ENCODE data around the gene HES5. TPM values are rescaled to one million over a fixed set of nuclear protein-coding genes. Genes with fewer than 3 reads are reported as not detected.
"Not testable (repeated sequence)": the region's sequence is repeated elsewhere in the genome, so short reads cannot be mapped to it uniquely, and the experiment has no call there.

The HES5 gene
- polyA plus RNA-seq, 1 of the 3 experiments (the other 2 are of a cell fraction), result 0.03 TPM

DNA sequence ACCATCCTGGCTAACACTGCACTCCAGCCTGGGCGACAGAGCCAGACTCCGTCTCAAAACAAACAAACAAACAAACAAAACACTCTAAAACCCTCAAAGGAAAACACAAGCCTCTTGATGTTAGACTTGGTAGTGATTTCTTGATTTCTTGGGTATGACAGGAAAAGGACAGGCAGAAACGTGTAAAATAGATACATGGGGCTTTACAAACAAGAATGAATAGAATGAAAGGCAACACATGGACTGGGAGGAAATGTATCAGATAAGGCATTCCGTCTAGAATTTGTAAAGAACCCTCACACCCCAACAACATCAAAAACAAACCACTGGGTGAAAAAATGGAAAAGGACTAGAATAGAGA, 48.7 kb upstream of the HES5 start:
- peaks cover 0 to 3% of the 10 kb centered on the region in 2 experiments; a peak in 1 of 4 replicates for H3K4me1 ChIP-seq (ENCODE audit: control insufficient read depth in 1 of 2, insufficient read depth in 2 of 2, low read depth in 1 of 2, low read length in 1 of 2)
- no peaks in the 10 kb centered on the region for H4K20me1 ChIP-seq (ENCODE audit: insufficient read depth)
- no peak for DNase-seq
- no peaks in the 10 kb centered on the region for H3K79me2 ChIP-seq (ENCODE audit: insufficient read depth)
- WGBS (ENCODE audit: low lambda C conversion rate), result 70% methylated on average over 4 of the region's 4 CpGs
- H3K27me3 ChIP-seq (ENCODE audit: insufficient read depth), result no peaks in the 10 kb centered on the region
- H3K4me3 ChIP-seq (ENCODE audit: low read depth in 2 of 2, low read length in 1 of 2), result no peak overlapping the region
- CTCF ChIA-PET, result no interaction called here
- TF ChIP-seq POLR2AphosphoS5 (IDR thresholded peaks at IDR 0.05; ENCODE audit: low read depth, low read length) (no peak), TEAD4 (IDR thresholded peaks at IDR 0.05; ENCODE audit: borderline replicate concordance, insufficient read depth) (no peak), TAF1 (IDR thresholded peaks at IDR 0.05; ENCODE audit: borderline replicate concordance, low read depth, low read length) (no peak), RFX5 (IDR thresholded peaks at IDR 0.05; ENCODE audit: low read length) (no peak), RAD21 (IDR thresholded peaks at IDR 0.05; ENCODE audit: low read length) (no peak), EZH2phosphoT487 (IDR thresholded peaks at IDR 0.05; ENCODE audit: borderline replicate concordance, low read depth) (no peak), TCF12 (IDR thresholded peaks at IDR 0.05) (no peak), MXI1 (IDR thresholded peaks at IDR 0.05; ENCODE audit: low read depth, low read length) (no peak), CHD2 (IDR thresholded peaks at IDR 0.05; ENCODE audit: low read length, partially characterized antibody) (no peak), SIN3A (IDR thresholded peaks at IDR 0.05; ENCODE audit: borderline replicate concordance, low read depth, low read length) (no peak)
- TF ChIP-seq, protein P1, sequence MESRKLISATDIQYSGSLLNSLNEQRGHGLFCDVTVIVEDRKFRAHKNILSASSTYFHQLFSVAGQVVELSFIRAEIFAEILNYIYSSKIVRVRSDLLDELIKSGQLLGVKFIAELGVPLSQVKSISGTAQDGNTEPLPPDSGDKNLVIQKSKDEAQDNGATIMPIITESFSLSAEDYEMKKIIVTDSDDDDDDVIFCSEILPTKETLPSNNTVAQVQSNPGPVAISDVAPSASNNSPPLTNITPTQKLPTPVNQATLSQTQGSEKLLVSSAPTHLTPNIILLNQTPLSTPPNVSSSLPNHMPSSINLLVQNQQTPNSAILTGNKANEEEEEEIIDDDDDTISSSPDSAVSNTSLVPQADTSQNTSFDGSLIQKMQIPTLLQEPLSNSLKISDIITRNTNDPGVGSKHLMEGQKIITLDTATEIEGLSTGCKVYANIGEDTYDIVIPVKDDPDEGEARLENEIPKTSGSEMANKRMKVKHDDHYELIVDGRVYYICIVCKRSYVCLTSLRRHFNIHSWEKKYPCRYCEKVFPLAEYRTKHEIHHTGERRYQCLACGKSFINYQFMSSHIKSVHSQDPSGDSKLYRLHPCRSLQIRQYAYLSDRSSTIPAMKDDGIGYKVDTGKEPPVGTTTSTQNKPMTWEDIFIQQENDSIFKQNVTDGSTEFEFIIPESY (IDR thresholded peaks at IDR 0.05; ENCODE audit: borderline replicate concordance, low read depth), result no peak
- TF ChIP-seq, protein P2, sequence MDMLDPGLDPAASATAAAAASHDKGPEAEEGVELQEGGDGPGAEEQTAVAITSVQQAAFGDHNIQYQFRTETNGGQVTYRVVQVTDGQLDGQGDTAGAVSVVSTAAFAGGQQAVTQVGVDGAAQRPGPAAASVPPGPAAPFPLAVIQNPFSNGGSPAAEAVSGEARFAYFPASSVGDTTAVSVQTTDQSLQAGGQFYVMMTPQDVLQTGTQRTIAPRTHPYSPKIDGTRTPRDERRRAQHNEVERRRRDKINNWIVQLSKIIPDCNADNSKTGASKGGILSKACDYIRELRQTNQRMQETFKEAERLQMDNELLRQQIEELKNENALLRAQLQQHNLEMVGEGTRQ (IDR thresholded peaks at IDR 0.05; ENCODE audit: borderline replicate concordance, low read depth, low read length), result no peak
- TF ChIP-seq, protein P3, sequence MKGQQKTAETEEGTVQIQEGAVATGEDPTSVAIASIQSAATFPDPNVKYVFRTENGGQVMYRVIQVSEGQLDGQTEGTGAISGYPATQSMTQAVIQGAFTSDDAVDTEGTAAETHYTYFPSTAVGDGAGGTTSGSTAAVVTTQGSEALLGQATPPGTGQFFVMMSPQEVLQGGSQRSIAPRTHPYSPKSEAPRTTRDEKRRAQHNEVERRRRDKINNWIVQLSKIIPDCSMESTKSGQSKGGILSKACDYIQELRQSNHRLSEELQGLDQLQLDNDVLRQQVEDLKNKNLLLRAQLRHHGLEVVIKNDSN (IDR thresholded peaks at IDR 0.05; ENCODE audit: borderline replicate concordance, low read depth), result no peak
- no peak overlapping the region for H3K9ac ChIP-seq
- H3F3A ChIP-seq (replicated peaks; ENCODE audit: insufficient read depth), result no peaks in the 10 kb centered on the region
- no peak overlapping the region for H3K27ac ChIP-seq (ENCODE audit: low read depth in 2 of 2, low read length in 1 of 2)
- no peak overlapping the region for H3K4me2 ChIP-seq
- no peaks in the 10 kb centered on the region for H3K9me3 ChIP-seq
- H3K36me3 ChIP-seq (replicated peaks in 1 of 2; ENCODE audit: control insufficient read depth in 1 of 2, insufficient read depth in 2 of 2, low read length in 1 of 2), result no peaks in the 10 kb centered on the region
- POLR2A ChIA-PET, result no interaction called here
- no peaks in the 10 kb centered on the region for H3K9me2 ChIP-seq
- H2AFZ ChIP-seq (ENCODE audit: low read depth), result no peak overlapping the region

DNA sequence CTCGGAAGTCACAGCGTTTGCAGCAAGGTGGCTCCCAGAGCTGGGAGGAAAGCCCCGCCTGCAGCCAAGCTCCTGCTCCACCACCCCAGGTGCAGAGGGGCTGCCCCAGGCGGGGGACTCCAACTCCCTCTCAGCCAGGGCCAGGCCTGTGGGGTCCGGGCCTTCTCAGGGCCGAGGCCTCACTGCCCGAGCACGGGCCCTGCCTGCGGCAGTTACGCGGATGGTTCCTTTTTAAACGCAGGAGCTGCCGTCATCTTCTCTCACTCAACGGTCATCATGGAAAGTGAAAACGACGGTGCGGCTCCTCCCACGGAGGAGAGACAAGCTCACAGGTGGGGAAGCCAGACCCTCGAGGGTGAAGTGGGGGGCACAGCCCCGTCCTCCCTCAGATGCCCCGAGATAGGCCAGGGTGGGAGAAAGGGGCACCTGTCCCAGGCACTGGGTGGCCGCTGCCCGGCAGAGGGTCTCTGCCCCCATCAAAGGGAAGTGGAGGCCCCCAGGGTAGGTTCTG, 47.6 kb upstream of the HES5 start:
- not testable (repeated sequence) for H3K79me2 ChIP-seq (ENCODE audit: insufficient read depth)

More for the DNA sequence above, 47.6 kb upstream of the HES5 start:
- H3K4me2 ChIP-seq; H3K9me3 ChIP-seq; H3K27ac ChIP-seq (ENCODE audit: low read depth in 2 of 2, low read length in 1 of 2); H3K4me3 ChIP-seq (ENCODE audit: low read depth in 2 of 2, low read length in 1 of 2); H2AFZ ChIP-seq (ENCODE audit: low read depth); H3K27me3 ChIP-seq (ENCODE audit: insufficient read depth); DNase-seq; H3K9ac ChIP-seq; H4K20me1 ChIP-seq (ENCODE audit: insufficient read depth); H3F3A ChIP-seq (replicated peaks; ENCODE audit: insufficient read depth); H3K36me3 ChIP-seq (replicated peaks in 1 of 2; ENCODE audit: control insufficient read depth in 1 of 2, insufficient read depth in 2 of 2, low read length in 1 of 2); CTCF ChIA-PET; POLR2A ChIA-PET; H3K9me2 ChIP-seq; H3K4me1 ChIP-seq (ENCODE audit: control insufficient read depth in 1 of 2, insufficient read depth in 2 of 2, low read depth in 1 of 2, low read length in 1 of 2): not testable (repeated sequence)
- 64% methylated on average over 7 of the region's 23 CpGs for WGBS (ENCODE audit: low lambda C conversion rate)

Data from SK-N-SH (cell line).